Measurements from ENCODE around the gene ESRRG.

DNA sequence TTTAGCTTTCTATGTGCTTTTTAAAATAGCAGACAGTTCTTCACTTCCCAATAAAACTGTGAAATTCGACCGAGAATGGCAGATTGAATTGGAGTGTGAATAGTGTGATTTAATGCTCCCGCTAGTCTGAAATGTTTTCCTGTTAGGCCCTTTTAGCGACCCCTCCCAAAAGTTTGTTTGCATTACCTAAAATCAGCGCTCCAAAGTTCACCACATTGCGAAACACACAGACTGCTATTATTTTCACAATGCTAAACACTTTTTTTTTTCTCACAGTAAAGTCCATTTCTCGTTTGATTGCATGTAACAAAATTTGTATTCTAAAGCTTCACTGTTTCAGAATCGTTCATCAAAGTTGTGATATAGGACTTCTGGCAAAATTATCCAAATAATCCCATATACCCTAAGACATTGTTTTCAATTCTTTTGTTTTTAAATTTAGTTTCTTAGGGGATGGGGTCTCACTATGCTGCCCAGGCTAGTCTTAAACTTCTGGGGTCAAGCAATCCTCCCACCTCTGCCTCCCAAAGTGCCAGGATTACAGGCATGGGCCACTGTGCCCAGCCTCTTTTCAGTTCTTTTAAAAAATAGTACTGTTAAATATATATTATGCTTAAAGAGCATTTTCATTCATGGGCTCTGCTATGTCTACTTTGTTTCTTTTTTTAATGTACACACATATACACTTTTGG is 223.5 kb downstream of the ESRRG start:
- TF ChIP-seq, protein P1, sequence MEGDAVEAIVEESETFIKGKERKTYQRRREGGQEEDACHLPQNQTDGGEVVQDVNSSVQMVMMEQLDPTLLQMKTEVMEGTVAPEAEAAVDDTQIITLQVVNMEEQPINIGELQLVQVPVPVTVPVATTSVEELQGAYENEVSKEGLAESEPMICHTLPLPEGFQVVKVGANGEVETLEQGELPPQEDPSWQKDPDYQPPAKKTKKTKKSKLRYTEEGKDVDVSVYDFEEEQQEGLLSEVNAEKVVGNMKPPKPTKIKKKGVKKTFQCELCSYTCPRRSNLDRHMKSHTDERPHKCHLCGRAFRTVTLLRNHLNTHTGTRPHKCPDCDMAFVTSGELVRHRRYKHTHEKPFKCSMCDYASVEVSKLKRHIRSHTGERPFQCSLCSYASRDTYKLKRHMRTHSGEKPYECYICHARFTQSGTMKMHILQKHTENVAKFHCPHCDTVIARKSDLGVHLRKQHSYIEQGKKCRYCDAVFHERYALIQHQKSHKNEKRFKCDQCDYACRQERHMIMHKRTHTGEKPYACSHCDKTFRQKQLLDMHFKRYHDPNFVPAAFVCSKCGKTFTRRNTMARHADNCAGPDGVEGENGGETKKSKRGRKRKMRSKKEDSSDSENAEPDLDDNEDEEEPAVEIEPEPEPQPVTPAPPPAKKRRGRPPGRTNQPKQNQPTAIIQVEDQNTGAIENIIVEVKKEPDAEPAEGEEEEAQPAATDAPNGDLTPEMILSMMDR (IDR thresholded peaks at IDR 0.05), result no peak
- no peak for TF ChIP-seq EZH2 (IDR thresholded peaks at IDR 0.05; ENCODE audit: borderline replicate concordance, insufficient read depth, low read depth, low read length, poor library complexity, severe bottlenecking)
